HUDEP-2 (cell line): ENCODE results near the gene TSN.
"Not testable (repeated sequence)": the region's sequence is repeated elsewhere in the genome, so short reads cannot be mapped to it uniquely, and the experiment has no call there.

ENCODE experiments used
- DNase-seq, 76 experiments: peaks; one replicate each; lab custom pipeline; 2025; ENCODE audit not compliant: unreplicated experiment in 76 of 76; lab: John Stamatoyannopoulos, UW

TSN gene

DNA sequence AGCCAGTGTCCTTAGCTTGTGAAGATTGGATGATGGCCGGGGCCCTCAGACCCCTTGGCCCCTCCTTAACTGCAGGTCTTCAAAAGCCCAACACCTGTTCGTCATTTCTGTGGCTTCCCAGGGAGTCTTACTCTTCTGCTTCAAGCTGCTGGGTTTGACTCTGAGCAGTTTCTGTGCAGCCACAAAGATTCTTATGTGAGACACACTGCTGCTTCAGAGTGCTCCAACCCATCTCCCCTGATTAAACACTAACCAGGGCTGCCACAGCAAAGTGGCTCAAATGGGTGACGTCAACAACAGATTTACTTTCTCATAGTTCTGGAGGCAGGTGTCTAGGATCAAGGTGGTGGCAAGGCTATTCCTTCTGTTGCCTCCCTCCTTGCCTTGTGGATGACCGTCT is 40.8 kb downstream of the TSN start:
- DNase-seq, result no peak

DNA sequence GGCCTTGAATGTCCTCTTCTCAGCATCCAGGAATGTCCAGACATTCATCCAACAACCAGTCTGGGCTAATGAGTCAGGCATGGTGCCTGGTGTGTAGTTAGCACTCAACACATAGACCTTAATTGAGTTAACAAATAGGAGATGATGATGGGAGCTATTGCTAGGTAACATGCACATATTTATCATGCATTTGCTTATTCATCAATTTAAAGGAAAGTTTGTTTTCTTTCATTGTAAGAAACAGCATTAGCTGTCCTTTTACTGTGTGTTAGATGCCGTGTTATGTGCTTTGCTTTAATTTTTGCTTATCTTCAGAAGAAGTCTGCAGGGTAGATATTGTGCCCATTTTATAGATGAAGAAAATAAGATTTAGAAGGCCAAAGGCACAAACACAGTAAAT is 43.2 kb downstream of the TSN start:
- no peak for DNase-seq

DNA sequence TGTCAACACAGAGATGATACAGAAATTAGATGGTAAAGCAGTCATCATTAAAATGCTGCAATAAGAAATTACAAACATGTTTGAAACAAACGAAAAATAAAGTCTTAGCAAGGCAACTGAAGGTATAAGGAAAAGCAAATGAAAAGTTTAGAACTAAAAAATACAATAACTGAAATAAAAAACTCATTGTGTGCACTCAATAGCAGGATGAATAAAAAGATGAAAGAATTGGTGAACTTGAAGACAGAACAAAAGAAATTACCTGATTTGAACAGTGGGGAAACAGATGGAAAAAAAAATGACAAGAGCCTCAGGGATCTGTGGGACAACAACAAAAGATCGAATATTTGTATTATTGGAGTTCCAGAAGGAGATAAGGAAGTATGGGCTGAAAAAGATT is 46.5 kb downstream of the TSN start:
- DNase-seq, result no peak

DNA sequence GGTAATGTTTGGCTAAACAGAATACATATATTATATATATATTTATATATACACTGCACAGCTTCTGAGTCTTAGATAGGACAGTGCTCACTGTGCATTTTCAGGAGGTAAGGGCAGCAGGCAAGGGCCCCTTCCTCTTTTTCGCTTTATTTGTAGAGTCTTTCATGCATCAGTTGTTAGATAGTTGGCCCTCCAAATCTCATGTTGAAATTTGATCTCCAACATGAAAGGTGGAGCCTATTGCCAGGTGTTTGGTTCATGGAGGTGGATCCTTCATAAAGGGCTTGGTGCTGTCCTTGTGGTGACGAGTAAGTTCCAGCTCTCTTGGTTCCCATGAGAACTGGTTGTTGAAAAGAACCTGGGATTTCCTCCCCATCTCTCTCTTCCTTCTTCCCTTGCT is 48.1 kb downstream of the TSN start:
- DNase-seq, result no peak

DNA sequence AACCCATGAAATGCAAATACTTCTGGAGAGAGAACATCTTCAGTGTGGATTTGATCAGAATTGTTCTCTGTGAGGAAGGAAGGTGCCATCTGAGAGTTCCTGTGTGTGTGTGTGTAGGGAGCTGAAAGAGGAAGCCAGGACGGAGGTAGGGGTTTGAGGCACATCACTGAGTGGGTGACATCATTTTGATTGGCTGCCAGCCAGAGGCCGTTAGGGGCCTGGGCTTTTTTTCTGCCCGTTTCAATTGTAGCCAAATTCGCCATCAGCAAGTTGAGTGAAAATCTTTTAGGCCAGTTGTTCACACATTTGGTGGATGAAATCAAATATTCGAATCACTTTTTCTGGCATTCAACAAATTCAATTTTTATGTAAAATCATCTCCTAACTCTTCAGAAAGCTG is 48.9 kb downstream of the TSN start:
- DNase-seq, result peak in 38 of 76 experiments; percentile 2 to 69 (median 16)

DNA sequence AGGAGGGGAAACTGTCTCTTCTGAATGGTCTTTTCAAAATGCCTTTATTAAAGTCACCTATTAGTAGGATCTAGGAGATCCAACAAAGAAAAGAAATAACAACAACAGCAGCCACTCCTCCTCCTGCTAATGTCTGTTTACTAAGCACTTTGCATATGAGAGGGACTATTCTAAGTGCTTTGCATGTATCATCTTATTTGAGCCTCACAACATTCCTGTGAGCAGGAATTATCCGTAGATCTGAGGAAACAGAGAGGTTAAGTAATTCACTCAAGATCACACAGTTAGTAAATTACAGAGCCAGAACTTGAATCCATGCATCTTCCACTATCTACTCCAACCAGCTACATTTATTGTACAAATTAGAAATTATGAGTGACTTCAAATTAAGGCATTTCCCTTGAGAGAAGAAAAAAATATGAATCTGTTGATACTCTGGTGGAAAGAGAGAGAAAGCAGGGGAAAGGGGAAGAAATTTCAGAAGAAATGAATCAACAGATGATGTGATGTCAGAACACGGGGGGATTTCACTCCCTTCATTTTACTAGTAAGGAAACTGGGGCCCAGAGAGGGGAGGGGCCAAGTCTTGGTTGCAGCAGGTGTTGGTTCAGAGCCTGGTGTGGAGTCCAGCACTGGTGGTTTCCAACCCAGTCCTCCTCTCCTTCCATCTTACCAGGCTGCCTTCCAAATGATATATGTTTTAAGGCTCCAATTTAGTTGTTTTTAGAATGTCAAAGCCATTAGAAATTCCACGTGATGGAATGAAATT is 49.7 kb downstream of the TSN start:
- no peak for DNase-seq

DNA sequence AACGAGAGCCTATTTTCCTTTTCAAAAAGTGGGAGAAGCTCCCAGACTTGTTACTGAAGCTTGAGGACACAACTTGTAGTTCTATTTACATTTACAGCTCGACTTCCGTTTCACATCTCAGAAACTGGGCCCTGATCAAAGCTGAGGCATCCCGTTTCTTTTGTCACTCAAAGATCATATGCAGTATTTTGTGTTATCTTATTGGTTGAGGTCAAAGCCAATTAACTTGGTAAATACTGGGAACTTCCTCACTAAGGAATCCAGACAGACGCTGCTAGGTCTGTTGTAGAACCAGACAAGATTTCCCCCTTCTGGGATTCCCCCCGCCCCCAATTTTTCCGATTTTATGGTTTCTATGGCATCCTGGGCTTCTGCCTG is 50.3 kb downstream of the TSN start:
- no peak for DNase-seq

DNA sequence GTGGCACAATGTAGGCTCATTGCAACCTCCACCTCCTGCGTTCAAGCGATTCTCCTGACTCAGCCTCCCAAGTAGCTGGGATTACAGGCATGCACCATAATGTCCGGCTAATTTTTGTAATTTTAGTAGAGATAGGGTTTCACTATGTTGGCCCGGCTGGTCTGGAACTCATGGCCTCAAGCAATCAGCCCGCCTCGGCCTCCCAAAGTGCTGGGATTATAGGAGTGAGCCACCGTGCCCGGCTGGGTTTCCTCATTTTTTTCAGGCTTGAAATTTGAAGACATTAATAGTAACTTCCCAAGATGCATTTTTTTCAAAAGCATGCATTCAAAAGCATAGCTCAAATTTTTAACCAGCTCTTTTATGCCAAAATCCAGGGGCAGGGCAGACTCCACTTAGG is 52.3 kb downstream of the TSN start:
- DNase-seq, result not testable (repeated sequence)

DNA sequence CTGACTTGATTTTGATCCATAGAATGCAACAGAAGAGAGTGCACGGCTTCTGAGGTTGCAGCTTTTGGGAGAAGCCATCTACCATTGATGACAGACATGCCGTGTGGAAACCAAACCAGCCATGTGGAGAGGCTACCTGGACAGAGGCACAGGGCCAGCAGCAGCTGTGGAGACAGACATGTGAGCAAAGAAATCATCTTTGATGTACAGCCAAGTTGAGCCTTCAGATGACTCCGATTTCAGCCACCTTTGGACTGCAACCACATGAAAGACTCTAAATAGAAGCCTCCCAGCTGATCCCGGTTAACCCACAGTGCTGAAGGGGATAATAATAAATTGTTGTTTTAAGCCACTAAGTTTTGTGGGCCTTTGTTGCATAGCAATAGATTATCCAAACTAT is 54.2 kb downstream of the TSN start:
- DNase-seq, result no peak

DNA sequence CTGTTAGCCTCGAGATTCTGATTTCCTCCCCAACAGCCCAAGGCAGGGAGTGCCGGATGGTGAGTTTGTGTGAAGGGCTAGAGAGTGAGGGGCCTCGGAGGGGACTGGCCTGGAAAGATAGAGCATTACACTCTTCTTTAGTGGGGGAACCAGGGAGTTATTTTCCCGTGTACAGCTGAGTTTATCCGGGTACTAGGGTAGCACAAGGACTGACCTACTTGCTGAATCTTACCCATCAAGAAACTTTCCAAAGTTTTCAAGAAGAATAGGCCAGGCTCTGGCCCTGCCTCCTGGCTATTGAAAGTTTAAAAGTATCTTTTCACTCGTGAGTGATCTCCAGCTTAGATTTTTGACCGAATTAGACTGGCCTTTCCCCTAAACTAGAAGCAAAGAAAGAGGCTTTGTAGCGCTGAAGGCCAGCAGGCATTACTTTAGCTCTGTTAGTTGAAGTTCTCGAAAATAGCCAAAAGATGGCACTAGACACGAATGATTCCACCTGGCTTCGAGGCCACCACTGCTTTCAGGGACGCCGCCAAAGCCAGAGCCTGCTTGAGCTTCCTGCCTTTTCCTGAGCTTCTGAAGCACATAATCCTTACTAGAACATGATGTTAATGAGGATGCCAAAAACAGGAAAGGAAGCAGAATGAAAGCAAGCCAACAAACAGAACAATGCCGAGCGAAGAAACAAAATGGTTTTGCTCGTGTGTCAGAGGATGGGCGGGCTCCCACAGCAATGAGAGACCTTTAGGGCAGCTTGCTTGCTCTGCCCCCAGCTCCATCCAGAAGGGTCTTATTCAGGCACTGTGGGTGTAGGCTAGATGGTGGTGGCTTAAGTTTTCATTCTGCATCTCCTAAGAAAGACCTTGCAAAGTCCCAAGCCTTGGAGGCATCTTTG is 55.8 kb downstream of the TSN start:
- DNase-seq, result peak in 17 of 76 experiments; percentile 2 to 49 (median 20)

DNA sequence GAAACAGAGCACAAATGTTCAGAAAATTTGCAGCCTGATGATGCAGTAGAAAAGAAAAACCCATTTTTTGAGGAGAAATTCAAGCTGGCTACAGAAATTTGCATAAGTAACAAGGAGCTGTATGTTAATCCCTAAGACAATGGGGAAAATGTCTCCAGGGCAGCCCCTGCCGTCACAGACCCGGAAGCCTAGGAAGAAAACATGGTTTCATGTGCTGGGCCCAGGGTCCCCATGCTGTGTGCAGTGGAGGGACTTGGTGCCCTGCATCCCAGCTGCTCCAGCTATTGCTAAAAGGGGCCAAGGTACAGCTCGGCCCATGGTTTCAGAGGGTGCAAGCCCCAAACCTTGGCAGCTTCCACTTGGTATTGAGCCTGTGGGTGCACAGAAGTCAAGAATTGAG is 57.6 kb downstream of the TSN start:
- not testable (repeated sequence) for DNase-seq

DNA sequence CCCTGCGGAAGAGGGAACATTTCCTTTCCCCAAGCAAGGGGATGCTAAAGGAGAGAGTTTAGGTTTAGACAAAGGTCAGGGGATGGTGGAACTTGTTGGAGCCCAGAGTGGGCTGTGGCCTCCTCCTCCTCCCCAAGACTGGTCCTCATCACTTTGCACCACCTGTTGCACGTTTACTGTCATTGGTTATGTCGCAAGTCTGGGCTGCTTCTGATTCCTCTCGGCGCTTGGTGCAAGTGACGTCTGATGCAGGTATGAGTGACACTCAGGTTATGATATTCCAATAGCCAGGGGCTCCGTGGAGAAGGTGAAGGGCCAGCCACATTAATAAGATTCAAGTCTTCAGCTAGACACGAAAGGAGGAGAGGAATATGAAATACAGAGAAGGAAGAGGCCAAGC is 59.8 kb downstream of the TSN start:
- DNase-seq, result no peak

DNA sequence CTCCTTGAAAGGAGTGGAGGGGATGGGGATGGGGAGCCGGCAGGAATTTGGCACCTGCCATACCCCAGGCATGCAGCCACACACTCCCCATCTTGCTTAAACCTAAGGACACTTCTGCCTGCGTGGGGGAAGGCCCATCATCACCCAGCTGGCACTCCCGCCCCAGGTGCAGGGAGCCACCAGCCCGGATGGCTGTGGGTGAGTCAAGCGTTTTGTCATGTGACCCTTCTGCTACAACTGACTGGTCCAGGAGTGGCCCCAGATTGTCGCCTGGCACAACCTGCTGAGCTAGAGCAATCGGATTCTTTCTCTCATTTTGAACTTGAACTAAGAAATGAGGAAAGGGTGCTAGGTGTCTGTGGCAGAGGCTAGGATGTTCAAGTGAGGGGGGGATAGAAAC is 61.3 kb downstream of the TSN start:
- no peak for DNase-seq

DNA sequence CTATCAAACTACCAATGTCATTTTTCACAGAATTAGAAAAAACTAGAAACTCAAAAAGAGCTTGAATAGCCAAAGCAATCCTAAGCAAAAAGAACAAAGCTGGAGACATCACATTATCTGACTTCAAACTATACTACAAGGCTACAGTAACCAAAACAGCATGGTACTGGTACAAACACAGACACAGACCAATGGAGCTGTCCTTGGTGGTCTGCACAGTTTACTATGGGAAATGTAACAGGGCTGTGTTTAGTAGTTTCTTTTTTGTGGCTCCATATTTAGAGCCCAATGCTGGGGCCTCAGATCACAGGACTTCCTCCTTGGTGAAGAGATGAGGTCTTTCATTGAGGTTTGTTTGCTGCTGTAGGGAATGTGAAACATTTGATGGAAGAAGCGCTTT is 61.9 kb downstream of the TSN start:
- not testable (repeated sequence) for DNase-seq
